Astrocyte of the spinal cord (primary cell): ENCODE measurements around the gene EDNRA.
A peak's percentile ranks its signal among the peaks of the same experiment; 100 is the strongest.

Experiments
- DNase-seq: peaks from one replicate; pipeline ENCODE4 v3.0.0; 2011; ENCODE audit warnings: low read depth, low spot score
- H3K4me3 ChIP-seq: 2 replicates; pipeline ENCODE4 v1.5.1; 2011; ENCODE audit warnings: low read depth, mild to moderate bottlenecking, low read length, moderate library complexity
- in situ Hi-C: cut with HindIII; loops from 2 replicates; pipeline ENCODE4 v1.10.0; 2017; ENCODE audit warnings: low sequenced_read_pairs
- TF ChIP-seq, protein P1 (sequence below): IDR thresholded peaks from 2 replicates; pipeline ENCODE4 v1.5.1; 2012; ENCODE audit warnings: low read depth, mild to moderate bottlenecking, low read length, inconsistent platforms

EDNRA gene

DNA sequence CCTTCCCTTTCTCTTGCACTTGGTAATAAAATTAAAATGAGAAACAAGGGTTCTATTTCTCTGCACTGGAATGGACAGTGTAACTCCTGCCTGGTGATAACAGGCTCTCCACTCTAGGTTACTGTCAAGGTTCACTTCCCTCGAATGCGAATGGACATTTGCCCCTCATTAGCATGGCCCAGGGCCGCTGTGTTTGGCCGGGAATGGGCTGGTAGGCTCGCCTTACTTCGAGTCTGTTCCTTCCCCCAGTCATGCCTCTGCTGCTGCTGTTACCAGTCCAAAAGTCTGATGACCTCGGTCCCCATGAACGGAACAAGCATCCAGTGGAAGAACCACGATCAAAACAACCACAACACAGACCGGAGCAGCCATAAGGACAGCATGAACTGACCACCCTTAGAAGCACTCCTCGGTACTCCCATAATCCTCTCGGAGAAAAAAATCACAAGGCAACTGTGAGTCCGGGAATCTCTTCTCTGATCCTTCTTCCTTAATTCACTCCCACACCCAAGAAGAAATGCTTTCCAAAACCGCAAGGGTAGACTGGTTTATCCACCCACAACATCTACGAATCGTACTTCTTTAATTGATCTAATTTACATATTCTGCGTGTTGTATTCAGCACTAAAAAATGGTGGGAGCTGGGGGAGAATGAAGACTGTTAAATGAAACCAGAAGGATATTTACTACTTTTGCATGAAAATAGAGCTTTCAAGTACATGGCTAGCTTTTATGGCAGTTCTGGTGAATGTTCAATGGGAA lies 61.5 kb downstream of the EDNRA start:
- in situ Hi-C loops = no loop called here
- H3K4me3 ChIP-seq = no peak overlapping the region
- DNase-seq = no peak
- TF ChIP-seq, protein P1, sequence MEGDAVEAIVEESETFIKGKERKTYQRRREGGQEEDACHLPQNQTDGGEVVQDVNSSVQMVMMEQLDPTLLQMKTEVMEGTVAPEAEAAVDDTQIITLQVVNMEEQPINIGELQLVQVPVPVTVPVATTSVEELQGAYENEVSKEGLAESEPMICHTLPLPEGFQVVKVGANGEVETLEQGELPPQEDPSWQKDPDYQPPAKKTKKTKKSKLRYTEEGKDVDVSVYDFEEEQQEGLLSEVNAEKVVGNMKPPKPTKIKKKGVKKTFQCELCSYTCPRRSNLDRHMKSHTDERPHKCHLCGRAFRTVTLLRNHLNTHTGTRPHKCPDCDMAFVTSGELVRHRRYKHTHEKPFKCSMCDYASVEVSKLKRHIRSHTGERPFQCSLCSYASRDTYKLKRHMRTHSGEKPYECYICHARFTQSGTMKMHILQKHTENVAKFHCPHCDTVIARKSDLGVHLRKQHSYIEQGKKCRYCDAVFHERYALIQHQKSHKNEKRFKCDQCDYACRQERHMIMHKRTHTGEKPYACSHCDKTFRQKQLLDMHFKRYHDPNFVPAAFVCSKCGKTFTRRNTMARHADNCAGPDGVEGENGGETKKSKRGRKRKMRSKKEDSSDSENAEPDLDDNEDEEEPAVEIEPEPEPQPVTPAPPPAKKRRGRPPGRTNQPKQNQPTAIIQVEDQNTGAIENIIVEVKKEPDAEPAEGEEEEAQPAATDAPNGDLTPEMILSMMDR = no peak

DNA sequence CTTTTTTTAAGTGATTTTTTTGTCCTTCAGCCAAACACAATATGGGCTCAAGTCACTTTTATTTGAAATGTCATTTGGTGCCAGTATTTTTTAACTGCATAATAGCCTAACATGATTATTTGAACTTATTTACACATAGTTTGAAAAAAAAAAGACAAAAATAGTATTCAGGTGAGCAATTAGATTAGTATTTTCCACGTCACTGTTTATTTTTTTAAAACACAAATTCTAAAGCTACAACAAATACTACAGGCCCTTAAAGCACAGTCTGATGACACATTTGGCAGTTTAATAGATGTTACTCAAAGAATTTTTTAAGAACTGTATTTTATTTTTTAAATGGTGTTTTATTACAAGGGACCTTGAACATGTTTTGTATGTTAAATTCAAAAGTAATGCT lies 62.1 kb downstream of the EDNRA start:
- H3K4me3 ChIP-seq = no peak overlapping the region
- peak; percentile 48 for DNase-seq
- TF ChIP-seq, protein P1 = no peak
- in situ Hi-C loops = no loop called here

DNA sequence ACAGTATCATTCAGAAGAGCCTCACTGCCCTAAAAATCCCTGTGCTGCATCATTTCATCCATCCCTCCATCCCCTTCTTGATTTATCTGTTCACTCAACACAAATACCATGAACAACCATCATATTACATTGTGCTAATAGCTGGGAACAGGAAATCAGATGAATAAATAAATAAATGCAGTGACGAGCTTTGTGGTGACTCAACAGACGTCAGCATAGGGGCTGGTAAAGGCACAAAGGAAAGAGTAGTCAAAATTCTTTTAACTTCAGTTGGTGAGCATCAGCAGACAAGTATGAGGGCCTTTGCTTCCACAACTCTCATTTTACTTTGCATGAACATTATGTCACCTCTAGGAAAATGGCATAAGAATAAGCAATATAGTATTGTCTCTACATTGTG lies 65.5 kb downstream of the EDNRA start:
- in situ Hi-C loops = no loop called here
- TF ChIP-seq, protein P1 = no peak
- no peak overlapping the region for H3K4me3 ChIP-seq
- DNase-seq = peak; percentile 96

DNA sequence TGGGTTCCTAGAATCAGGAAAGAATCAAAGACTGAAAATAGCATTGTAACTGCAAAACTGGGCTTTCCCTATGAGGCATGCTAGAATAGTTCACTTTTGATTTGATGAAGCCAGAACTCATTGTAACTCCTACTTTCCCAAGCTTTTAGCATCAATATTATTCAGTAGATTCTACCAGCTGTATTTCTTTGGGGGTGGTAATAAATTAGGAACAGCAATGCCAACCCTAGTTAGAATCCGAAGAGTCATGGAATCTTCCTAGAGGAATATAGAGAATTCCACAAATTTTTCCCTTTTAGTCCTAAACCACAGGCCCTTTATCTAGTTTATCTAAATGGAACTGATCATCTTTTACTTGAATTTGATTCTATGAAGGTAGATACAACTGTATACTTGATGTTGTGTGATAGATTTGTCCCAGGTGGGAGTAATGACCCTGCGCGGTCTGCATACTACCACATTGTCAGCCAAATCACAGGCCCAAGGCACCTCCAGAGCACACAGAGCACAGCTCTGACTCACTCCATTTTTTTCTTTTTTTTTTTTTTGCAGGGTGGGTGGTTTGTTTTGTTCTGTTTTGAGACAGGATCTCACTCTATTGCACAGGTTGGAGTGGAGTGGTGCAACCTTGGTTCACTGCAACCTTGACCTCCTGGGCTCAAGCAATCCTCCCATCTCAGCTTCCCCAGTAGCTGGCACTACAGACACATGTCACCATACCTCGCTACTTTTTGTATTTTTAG lies 66.6 kb downstream of the EDNRA start:
- peak; percentile 81 for DNase-seq
- in situ Hi-C loops = no loop called here
- TF ChIP-seq, protein P1 = no peak
- no peak overlapping the region for H3K4me3 ChIP-seq

DNA sequence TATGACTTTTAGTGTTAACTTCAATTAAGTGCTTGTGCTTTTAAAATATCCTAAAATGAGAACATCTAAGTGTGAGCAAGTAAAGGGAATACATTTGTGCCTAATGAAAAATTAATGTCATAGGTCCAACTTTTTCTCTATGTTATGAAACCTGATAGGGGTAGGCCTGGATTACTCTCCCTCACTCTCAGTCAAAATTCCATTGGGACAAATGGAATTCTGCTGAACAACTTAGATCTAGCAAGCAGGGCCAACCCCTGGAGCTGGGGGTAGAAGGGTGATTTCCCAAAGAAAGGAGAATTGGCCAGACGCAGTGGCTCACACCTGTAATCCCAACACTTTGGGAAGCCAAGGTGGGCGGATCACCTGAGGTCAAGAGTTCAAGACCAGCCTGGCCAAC lies 67.4 kb downstream of the EDNRA start:
- no peak overlapping the region for H3K4me3 ChIP-seq
- in situ Hi-C loops = no loop called here
- DNase-seq = no peak
- TF ChIP-seq, protein P1 = no peak

DNA sequence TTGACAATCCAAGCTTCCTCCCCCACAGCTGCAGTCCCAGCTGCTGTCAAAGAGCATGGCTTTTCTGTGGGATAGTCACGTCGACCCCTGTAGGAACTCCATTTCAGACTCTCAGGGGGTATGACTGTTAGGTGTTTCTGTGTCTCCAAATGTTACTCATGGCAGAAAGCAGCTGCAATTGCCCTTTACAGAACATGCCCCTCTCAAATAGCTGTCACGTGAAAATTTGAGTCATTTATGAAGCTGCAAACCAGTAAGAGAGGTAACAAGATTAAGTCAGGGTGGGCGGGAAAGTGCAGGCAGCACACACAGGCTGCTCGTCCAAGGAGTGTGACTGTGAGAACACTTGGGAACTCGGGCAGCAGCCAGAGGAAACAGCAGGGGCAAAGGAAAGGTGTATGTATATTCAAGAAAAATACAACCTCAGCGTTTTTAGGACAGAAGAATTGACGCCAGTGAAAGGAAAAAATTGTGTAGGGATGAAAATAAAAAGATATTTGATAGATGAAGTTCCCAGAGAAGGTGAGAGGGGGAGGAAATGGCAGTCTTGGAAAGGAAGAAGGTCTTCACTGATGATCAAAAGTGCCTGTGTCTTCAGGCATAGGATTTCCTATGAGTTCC lies 69.8 kb downstream of the EDNRA start:
- peak; percentile 83 for DNase-seq
- in situ Hi-C loops = no loop called here
- H3K4me3 ChIP-seq = no peak overlapping the region
- TF ChIP-seq, protein P1 = no peak
